Karpas-422 (cell line): ENCODE data around the gene BCL2L1. TPM values are rescaled to one million over a fixed set of nuclear protein-coding genes. Genes with fewer than 3 reads are reported as not detected.

Experiments
- DNase-seq: peaks from one replicate; pipeline ENCODE4 v3.0.0-alpha.2; 2015
- H2AFZ ChIP-seq: fragments of 200-600 bp; sonication (generic); 2 replicates; pipeline ENCODE4 v1.6.1; 2014; ENCODE audit warnings: antibody characterized with exemption, low read length, mixed read lengths
- H3K27ac ChIP-seq: fragments of 200-600 bp; sonication (generic); 2 replicates; pipeline ENCODE4 v1.5.1; 2014; ENCODE audit warnings: mild to moderate bottlenecking, low read length, moderate library complexity
- H3K27me3 ChIP-seq: fragments of 200-600 bp; sonication (generic); 2 replicates; pipeline ENCODE4 v1.6.1; 2014; ENCODE audit warnings: low read length, mixed read lengths
- H3K36me3 ChIP-seq: fragments of 200-600 bp; sonication (generic); 2 replicates; pipeline ENCODE4 v1.6.1; 2014; ENCODE audit warnings: low read length, mixed read lengths; ENCODE audit not compliant: insufficient read depth
- H3K4me1 ChIP-seq: fragments of 200-600 bp; sonication (generic); 2 replicates; pipeline ENCODE4 v1.6.1; 2014; ENCODE audit warnings: mild to moderate bottlenecking, low read length, mixed read lengths
- H3K4me2 ChIP-seq: fragments of 200-600 bp; sonication (generic); 2 replicates; pipeline ENCODE4 v1.6.1; 2014; ENCODE audit warnings: low read length, low read depth, mild to moderate bottlenecking; ENCODE audit not compliant: poor library complexity, severe bottlenecking
- H3K4me3 ChIP-seq: fragments of 200-600 bp; sonication (generic); 2 replicates; pipeline ENCODE4 v1.5.1; 2014; ENCODE audit warnings: mild to moderate bottlenecking, antibody characterized with exemption, low read length, mixed read lengths
- H3K79me2 ChIP-seq: fragments of 200-600 bp; sonication (generic); 2 replicates; pipeline ENCODE4 v1.6.1; 2014; ENCODE audit warnings: mild to moderate bottlenecking, low read length, mixed read lengths
- H3K9ac ChIP-seq: fragments of 200-600 bp; sonication (generic); 2 replicates; pipeline ENCODE4 v1.6.0; 2014; ENCODE audit warnings: low read length
- H3K9me2 ChIP-seq: fragments of 200-600 bp; sonication (generic), shearing (Covaris generic); replicated peaks from 2 replicates; pipeline ENCODE4 v1.6.0; 2014; ENCODE audit warnings: mild to moderate bottlenecking, low read length, moderate library complexity; ENCODE audit not compliant: insufficient read depth
- H3K9me3 ChIP-seq: fragments of 300-700, 200-600 bp; sonication (generic); 2 replicates; pipeline ENCODE4 v1.6.1; 2014; ENCODE audit warnings: low read length, mixed read lengths
- H4K20me1 ChIP-seq: fragments of 200-600 bp; sonication (generic); 2 replicates; pipeline ENCODE4 v1.6.1; 2014; ENCODE audit warnings: mild to moderate bottlenecking, antibody characterized with exemption, low read length, low read depth; ENCODE audit not compliant: insufficient read depth
- total RNA-seq: library from RNA; depleted of rRNA; stranded (reverse); fragments of >200 nt; shearing (Covaris generic); gene quantifications from 2 replicates; pipeline ENCODE4 v1.2.3, GENCODE V29; 2014; ENCODE audit warnings: low replicate concordance

Gene BCL2L1
- total RNA-seq, 1 experiment from 2014 or later: 41.0 TPM

DNA sequence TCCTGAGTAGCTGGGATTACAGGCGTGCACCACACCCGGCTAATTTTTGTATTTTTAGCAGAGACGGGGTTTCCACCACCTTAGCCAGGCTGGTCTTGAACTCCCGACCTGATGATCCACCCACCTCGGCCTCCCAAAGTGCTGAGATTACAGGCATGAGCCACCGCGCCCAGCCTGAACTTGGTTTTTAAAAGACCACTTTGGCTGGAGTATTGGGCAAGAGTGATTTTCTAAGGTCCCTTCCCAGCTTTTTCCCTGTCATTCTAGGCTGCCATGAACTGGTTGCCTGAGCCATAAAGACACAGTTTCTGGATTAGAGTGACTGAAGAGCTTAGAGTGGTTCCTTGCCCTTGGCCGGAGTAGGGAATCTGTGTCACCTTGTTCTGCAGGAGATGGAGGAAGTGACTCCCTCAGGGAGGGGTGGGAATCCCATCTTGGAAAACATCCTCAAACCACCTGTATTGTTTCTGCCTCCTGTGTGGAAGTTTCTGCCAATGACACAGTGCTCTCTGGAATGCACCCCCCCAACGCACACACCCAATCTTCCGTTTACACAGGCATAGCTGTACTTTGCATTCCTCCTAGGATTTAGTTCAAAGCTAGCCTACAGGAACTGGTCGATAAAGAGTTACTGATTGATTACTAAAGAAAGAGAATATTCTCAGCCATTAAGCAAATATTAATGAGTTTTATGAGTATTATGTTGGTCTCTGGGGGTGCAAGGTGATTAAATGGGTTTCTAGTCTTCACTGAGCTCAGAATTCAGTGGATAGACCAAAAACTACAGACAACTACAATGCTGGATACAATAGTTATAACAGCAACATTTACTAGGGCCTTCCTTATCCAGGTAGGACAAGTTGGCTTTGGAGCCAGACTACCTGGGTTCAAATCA is 18.2 kb downstream of the BCL2L1 start:
- Histone ChIP-seq H3K4me2 (no peak overlapping the region), H3K27ac (no peak overlapping the region)

DNA sequence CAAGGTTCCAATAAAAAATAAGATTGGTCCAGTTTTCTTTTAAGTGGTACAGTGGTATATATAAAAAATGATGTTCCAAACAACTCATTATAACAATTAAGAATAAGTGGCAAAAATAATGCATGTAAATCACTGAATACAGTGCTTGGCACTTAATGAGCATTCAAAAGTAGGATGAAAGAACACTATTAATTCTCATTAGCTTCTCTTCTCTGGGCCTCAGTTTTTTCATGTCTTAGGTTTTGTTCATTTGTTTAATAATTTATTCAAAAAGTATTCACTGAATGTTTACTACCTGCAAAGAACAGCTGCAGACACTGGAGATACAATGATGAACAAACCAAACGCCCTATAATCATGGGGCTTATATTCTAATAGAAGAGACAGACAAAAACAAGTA is 21.1 kb downstream of the BCL2L1 start:
- H3K9me2 ChIP-seq: no peaks in the 10 kb centered on the region

More for the DNA sequence above, 18.2 kb downstream of the BCL2L1 start:
- Histone ChIP-seq H3K4me3 (no peak overlapping the region), H3K4me1 (peaks cover 36% of the 10 kb centered on the region), H2AFZ (no peak overlapping the region), H3K9me3 (no peaks in the 10 kb centered on the region), H3K79me2 (peaks cover 75% of the 10 kb centered on the region), H3K9me2 (no peaks in the 10 kb centered on the region), H3K36me3 (peaks cover 15% of the 10 kb centered on the region; the same call in 1 of the 2 replicates), H3K27me3 (no peaks in the 10 kb centered on the region), H4K20me1 (no peaks in the 10 kb centered on the region), H3K9ac (no peak overlapping the region)
- DNase-seq: no peak

DNA sequence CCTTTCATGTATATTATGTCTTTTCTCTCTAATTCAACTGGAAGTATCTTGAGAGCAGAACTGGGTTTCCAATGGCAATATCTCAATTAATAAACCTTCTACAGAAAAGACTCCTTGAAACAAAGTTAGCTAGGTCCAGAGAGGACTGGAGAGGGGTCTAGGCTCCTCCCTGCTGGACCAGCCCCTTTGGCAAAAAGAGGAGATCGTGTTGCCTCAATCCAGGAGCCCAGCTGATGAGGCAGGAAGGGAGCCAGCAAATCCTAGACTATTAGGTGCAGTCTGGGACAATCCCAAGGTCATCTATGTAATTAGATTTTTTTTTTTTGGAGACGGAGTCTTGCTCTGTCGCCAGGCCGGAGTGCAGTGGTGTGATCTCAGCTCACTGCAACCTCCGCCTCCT is 21.9 kb downstream of the BCL2L1 start:
- Histone ChIP-seq H4K20me1 (no peaks in the 10 kb centered on the region), H3K4me1 (peaks cover 20% of the 10 kb centered on the region), H3K9ac (no peak overlapping the region), H3K9me2 (no peaks in the 10 kb centered on the region), H3K27ac (no peak overlapping the region), H3K9me3 (no peaks in the 10 kb centered on the region), H3K27me3 (no peaks in the 10 kb centered on the region), H3K4me2 (no peak overlapping the region), H3K36me3 (peaks cover 9% of the 10 kb centered on the region; the same call in 1 of the 2 replicates), H3K79me2 (peaks cover 71% of the 10 kb centered on the region), H2AFZ (no peak overlapping the region), H3K4me3 (no peak overlapping the region)
- no peak for DNase-seq

More for the DNA sequence above, 21.1 kb downstream of the BCL2L1 start:
- Histone ChIP-seq H2AFZ (no peak overlapping the region), H3K27ac (no peak overlapping the region), H3K4me2 (no peak overlapping the region), H3K4me3 (no peak overlapping the region), H3K9ac (no peak overlapping the region), H3K9me3 (no peaks in the 10 kb centered on the region), H3K79me2 (peaks cover 72% of the 10 kb centered on the region), H4K20me1 (no peaks in the 10 kb centered on the region), H3K4me1 (peaks cover 28% of the 10 kb centered on the region), H3K27me3 (no peaks in the 10 kb centered on the region), H3K36me3 (peaks cover 11% of the 10 kb centered on the region; the same call in 1 of the 2 replicates)
- no peak for DNase-seq

DNA sequence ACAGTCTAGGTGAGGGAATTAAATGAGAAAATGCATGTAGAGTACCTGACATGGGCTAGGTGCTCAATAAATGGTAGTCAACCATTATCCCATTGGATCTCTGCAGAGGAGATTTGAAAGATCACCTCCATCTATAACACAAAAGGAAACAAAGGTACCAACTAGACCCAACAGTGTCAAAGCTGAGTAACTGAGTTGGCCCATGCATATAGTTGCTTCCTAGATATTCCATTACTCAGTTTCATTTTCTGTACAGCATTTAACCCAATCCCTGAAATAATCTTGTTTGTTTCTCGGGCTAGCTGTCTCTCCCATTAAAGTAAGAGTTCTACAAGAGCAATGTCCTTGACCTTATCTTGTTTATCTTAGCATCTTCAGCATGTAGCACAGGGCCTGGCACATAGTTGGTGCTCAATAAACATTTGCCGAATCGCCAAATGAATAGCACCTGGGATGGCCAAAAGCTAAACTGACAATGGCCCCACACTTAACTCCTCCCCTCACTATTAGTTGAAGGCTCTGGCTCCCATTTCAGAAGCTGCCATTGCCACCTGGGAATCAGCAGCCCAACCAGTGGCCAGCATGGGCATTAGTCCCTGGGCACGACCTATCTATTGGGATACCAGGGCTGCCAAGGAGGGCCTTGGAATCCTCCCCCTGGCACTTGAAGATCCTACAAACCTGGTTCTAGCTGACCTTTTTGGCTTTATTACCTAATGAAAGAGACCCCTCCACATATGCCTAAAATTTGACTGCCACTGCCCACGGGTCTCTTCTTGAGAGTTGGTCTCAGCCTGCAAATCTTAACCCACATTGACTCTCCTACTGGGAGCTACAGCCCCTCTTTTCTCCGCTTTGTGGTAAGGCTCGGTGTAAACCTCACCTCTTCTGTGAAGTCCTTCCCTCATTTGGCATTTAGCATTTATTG is 22.6 kb downstream of the BCL2L1 start:
- no peak for DNase-seq
- no peak overlapping the region for H3K4me3 ChIP-seq
- H3K4me2 ChIP-seq: no peak overlapping the region
- no peaks in the 10 kb centered on the region for H4K20me1 ChIP-seq
- no peaks in the 10 kb centered on the region for H3K9me3 ChIP-seq
- H3K9ac ChIP-seq: no peak overlapping the region
- H3K27ac ChIP-seq: peak overlapping the region; percentile 5; the same call in 1 of the 2 replicates
- H3K36me3 ChIP-seq: peaks cover 8% of the 10 kb centered on the region; the same call in 1 of the 2 replicates
- H2AFZ ChIP-seq: no peak overlapping the region
- no peaks in the 10 kb centered on the region for H3K27me3 ChIP-seq
- H3K9me2 ChIP-seq: no peaks in the 10 kb centered on the region
- H3K4me1 ChIP-seq: peaks cover 16% of the 10 kb centered on the region
- H3K79me2 ChIP-seq: peaks cover 66% of the 10 kb centered on the region

DNA sequence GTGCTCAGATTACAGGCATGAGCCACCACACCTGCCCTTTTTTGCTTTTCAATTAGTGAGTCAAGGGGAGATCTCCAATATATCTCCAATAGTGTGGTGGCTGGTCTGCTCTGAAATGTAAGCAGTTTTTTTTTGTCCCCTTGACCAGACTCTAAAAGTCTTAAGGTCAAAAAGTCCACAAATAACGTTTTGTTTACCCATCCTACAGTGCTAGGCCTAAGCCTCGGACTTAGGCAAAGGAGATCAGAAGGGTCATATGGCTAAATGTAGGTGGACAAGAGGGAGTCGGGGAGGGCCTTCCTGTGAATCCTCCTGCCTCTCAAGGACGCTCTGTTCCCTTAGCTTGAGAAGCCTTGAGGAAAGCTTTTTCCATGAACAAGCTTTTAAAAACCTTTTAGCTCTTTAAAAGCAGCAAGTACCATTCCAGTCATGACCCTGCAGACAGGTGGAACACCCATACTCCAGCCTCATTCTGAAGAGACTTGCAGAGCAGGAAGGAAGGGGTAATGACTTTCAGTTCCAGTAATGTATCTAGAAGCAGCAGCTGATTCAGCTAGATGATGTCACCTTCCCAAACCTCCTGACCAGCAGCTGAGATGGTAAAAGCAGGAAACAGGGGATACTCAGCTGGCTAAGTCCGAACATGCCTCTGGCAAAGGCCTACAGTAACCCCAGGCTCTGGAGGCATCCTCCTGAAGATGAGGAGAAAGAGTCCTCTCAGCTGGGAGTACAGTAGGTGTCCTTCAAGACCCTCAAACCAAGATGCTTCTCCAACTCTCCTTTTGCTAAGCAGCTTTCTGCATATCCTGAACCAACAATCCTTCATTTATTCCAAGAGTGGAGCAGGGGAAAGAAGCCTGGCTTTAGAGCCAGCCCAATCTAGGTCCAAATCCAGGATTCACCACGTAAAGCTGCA is 23.6 kb downstream of the BCL2L1 start:
- no peak overlapping the region for H3K9ac ChIP-seq
- no peak for DNase-seq

DNA sequence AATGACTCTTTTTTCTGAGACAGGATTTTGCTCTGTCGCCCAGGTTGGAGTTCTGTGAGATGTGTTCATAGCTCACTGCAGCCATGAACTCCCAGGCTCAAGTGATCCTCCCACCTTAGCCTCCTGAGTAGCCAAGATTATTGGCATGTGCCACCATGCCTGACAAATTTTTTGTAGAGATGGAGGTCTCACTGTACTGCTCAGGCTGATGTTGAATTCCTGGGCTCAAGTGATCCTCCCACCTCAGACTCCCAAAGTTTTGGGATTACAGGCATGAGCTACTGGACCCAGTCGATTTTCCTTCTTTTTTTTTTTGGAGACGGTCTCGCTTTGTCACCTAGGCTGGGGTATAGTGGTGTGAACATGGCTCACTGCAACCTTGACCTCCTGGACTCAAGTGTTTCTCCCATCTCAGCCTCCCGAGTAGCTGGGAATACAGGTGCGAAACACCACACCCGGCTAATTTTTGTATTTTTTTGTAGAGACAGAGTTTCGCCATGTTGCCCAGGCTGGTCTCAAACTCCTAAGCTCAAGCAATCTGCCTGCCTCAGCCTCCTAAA is 24.3 kb downstream of the BCL2L1 start:
- Histone ChIP-seq H3K27ac (no peak overlapping the region), H3K9me2 (no peaks in the 10 kb centered on the region), H3K79me2 (peaks cover 65% of the 10 kb centered on the region), H3K9ac (no peak overlapping the region), H3K4me1 (peaks cover 31% of the 10 kb centered on the region), H3K27me3 (no peaks in the 10 kb centered on the region), H3K9me3 (no peaks in the 10 kb centered on the region), H2AFZ (no peak overlapping the region), H4K20me1 (no peaks in the 10 kb centered on the region), H3K36me3 (no peaks in the 10 kb centered on the region), H3K4me2 (no peak overlapping the region), H3K4me3 (no peak overlapping the region)
- no peak for DNase-seq

More for the DNA sequence above, 23.6 kb downstream of the BCL2L1 start:
- Histone ChIP-seq H3K9me2 (no peaks in the 10 kb centered on the region), H3K4me2 (no peak overlapping the region), H3K79me2 (peaks cover 59% of the 10 kb centered on the region), H3K4me3 (no peak overlapping the region), H3K27me3 (no peaks in the 10 kb centered on the region), H3K9me3 (no peaks in the 10 kb centered on the region), H3K27ac (peak overlapping the region; percentile 5; the same call in 1 of the 2 replicates), H3K4me1 (peaks cover 24% of the 10 kb centered on the region), H4K20me1 (no peaks in the 10 kb centered on the region), H2AFZ (no peak overlapping the region), H3K36me3 (no peaks in the 10 kb centered on the region)
